Astrocyte of the hippocampus (primary cell): ENCODE data around the gene RYR2.

Experiments used
- DNase-seq: peaks from one replicate; pipeline ENCODE4 v3.0.0; 2011; ENCODE audit warnings: low read depth, low spot score

The RYR2 gene

DNA sequence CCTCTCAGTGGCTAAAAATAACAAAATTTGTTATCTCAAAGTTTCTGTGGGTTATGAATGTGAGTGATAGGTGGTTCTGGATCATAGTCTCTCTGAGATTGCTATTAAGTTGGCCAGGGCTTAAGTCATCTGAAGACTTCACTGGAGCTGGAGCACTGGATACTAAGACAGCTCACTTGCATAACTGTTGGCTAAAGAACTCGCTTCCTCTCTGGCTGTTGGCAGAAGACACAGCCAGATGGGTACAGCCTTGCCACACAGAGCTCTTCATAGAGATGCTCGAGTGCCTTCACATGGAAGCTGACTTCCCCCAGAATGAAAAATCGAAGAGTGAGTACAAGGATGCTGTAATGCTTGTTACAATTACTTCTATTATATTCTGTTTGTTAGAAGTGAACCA, 514.9 kb downstream of the RYR2 start:
- DNase-seq = no peak

DNA sequence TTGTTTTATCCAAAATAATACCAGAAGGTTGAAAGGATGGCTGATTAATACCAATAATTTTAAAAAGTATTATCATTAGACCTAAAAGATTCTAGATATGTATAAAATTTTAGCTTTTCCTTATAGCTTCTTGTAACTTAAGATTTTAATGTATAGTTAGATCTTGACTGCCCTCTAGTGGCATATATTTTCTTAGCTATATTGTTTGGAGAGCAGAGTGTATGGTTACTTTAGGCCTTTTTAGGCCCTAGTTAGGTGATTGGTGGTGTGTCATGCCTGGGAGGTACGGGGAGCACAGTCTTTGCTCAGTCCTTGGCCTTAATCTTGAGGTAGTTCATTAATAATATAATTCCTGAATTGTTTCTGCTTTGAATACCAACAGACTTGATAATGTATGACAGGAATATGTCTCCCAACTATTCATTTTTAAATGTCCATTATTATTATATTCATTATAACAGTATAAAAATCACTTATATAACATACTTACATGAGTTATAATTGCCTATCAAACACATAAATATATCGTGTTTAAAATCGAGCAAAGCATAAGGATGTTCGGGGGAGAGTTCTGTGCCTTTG, 520.3 kb downstream of the RYR2 start:
- peak; percentile 56 for DNase-seq

DNA sequence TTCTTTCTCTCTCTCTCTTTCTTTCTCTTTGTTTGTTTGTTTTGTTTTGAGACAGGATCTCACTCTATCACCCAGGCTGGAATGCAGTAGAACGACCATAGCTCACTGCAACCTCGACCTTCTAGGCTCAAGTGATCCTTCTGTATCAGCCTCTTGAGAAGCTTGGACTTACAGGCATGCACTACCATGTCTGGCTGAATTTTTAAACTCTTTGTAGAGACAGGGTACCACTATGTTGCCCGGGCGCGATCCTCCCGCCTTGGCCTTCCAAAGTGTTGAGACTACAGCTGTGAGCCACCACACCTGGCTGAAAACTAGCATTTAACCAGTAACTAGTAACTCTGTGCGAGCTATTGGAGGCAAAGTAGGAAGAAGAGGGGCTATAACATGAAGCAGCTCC, 523.3 kb downstream of the RYR2 start:
- DNase-seq = no peak

DNA sequence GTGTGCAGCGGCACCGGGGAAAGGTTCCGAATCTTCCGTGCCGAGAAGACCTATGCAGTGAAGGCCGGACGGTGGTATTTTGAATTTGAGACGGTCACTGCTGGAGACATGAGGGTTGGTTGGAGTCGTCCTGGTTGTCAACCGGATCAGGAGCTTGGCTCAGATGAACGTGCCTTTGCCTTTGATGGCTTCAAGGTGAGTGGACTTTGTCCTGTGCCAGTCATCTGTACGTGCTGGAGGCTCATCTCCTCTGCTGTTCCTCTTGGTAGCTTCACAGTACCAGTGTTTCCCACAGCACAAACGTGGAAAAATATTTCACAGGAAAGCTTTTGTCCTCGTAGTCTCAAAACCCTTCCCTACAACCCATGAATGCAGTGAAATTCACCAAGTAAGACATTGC, 524.6 kb downstream of the RYR2 start:
- DNase-seq = no peak

DNA sequence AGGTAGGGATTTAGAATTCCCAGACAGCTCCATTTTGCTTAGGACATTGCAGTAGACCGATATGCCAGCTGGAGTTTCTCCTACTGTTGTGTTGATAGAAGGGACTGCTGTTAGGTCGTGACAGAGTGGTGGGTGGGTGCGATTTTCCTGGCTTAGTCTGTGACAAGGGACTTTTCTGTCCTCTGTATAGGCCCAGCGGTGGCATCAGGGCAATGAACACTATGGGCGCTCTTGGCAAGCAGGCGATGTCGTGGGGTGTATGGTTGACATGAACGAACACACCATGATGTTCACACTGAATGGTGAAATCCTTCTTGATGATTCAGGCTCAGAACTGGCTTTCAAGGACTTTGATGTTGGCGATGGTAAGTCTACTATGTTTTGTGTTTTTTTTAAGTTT, 527.0 kb downstream of the RYR2 start:
- no peak for DNase-seq

DNA sequence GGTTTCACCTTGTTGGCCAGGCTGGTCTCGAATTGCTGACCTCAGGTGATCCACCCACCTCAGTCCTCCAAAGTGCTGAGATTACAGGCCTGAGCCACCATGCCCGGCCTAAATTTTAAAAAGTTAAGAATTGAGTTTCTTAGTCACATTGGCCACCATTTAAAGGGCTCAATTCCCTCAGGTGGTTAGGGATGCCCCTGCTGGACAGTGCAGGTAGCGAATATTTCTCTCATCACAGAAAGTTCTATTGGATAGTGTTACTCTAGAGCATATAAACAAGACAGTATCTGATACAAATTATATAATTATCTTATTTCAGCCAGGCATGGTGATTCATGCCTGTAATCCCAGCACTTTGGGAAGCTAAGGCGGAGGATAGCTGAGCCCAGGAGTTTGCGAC, 528.5 kb downstream of the RYR2 start:
- DNase-seq = no peak

DNA sequence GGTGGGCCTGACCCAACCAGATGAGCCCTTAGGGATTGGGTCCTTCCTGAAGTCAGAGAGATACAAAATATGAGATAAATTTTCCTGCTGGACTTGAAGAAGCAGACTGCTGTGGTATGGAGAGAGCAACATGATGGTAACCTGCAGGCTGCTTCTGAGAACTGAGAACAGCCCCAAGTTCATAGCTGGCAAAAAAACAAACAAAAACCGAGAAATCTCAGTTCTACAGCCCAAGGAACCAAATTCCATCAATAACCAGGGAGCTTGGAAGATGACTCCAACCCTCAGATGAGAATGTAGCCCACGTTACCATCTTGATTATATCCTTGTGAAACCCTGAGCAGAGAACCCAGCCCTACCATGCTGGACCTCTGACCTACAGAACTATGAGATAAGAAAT, 532.6 kb downstream of the RYR2 start:
- no peak for DNase-seq

DNA sequence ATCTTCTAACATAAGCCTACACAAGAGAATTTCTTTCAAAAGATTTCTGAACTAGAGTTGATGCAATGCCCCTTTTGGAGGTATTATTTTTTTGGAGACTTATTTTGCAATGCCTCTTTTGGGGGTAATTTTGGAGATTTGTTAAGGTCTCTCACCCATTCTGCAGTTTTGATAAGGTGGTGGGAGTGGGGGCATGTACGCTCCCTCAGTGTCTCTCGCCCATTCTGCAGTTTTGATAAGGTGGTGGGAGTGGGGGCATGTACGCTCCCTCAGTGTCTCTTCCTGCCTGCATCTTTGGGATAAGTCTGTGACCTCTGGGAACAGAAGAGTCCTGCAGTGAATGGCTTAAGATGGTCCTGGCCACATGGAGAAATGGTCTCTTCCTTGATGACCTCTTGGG, 536.6 kb downstream of the RYR2 start:
- DNase-seq = no peak

DNA sequence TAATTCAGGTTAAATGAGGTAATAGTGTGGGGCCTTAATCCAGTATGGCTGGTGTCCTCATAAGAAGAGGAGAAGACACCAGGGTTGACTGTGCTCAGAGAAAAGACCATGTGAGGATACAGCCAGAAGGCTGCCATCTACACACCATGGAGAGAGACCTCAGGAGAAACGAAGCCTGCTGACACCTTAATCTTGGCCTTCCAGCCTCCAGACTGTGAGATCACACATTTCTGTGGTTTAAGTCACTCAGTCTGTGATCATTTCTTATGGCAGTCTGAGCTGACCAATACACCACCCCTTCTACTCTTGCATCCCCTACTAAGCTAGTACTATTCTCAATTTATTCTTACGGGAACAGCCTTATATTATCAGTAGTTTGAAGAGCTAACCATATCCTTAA, 538.7 kb downstream of the RYR2 start:
- no peak for DNase-seq

DNA sequence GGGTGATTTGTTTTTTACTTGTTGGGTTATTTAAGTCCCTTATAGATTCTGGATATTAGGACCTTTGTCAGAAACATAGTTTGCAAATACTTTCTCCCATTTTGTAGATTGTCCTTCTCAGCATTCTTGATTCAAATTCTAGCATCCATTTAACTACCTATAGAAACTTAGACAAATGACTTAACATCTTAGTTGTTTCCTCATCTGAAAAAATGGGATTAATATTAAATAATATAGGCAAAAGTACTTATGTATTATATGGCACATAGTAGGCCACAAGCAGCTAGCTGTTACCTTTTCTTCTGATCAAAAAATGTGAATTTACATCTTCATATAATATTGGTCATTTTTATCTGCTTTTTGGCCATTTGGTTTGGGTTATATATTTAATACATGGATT, 541.3 kb downstream of the RYR2 start:
- DNase-seq = no peak

DNA sequence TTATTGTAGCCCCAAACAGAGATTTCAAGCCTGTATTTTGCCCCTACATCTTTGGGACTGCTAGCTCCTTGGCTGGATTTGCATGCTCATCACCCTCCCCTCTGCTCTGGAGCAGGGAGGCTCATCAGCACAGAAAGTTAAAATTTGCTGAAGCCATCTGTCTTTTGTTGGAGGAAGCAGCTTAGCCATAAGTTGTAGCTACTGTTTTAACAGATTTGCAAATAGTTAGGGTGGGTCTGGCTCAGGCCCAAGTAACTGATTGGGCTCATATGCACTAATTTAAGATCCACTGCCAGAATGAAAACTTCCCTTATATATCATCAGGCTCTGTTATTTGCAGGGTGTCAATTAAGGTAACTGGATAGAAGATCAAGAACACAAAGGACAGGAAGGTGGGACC, 541.8 kb downstream of the RYR2 start:
- DNase-seq = no peak

DNA sequence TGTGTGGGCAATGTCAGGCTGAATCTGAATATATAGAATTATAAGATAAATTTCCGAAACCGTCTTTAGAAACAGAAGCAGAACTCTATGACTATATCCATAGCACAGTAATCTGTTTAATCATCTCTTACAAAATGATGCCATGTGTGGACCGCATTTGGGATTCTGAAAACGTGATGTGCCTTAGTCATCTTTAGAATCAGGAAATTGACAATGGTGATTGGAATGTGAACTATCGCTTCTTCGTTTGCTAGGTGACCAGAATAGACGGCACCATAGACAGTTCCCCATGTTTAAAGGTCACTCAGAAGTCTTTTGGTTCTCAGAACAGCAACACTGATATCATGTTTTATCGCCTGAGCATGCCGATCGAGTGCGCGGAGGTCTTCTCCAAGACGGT, 548.4 kb downstream of the RYR2 start:
- DNase-seq = no peak

DNA sequence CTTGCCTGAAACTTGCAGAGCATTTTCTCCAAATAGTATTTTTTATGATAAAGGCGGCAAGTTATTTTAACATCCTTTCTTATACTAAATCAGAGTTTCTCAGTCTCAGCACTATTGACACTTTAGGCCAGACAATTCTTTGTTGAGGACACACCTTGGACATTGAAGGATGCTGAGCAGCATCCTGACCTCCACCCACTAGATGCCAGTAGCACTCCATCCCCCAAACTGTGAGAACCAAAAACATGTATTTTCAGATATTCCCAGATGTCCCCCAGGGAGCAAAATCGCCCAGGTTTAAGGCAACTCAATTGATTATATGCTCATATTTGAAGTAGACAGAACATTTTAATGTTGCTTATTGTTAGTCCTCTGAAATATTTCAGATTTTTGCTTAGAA, 549.4 kb downstream of the RYR2 start:
- no peak for DNase-seq

DNA sequence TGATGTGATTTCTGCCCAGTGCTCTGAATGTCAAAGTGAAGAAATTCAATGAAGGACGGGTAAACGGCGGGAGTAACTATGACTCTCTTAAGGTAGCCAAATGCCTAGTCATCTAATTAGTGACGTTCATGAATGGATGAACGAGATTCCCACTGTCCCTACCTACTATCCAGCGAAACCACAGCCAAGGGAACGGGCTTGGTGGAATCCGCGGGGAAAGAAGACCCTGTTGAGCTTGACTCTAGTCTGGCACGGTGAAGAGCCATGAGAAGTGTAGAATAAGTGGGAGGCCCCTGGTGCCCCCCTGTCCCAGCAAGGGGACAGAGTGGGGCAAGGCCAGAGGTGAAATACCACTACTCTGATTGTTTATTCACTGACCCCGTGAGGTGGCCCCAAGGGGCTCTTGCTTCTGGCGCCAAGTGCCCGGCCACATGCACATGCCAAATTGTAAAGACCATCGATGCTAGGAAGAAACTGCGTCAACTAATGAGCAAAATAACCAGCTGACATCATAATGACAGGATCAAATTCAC, 561.1 kb downstream of the RYR2 start:
- peak; percentile 29 for DNase-seq

DNA sequence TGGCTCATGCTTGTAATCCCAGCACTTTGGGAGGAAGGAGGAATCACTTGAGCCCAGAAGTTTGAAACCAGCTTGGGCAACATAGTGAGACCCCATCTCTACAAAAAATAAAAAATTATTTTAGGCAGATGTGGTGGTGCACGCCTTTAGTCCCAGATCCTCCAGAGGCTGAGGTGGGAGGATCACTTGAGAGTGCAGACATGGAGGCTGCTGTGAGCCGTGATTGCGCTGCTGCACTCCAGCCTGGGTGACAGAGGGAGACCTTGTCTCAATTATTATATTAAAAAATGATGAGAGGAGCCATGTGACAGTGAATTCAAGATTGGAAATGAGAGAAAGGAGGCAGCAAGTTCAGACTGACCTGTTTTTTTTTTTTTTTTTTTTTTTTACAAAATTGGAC, 566.4 kb downstream of the RYR2 start:
- DNase-seq = no peak

DNA sequence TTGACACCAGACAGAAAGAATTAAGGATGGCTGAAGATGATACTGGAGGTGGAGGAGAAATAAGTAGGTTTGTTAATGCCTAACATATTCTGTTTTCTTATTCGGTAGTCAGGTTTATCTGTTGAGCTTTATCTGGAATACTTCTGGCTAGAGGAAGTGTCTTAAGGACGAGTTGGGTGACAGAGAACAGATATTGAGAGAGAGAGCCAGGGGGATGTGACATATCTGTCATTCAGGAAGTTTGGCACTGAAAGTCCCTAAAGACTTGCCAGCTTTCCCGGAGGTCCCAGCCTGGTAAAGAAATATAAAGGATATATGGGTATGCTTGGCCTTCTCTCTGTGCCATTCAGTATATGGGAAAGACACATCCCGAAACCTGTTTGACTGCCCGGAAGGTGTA, 568.2 kb downstream of the RYR2 start:
- DNase-seq = no peak

DNA sequence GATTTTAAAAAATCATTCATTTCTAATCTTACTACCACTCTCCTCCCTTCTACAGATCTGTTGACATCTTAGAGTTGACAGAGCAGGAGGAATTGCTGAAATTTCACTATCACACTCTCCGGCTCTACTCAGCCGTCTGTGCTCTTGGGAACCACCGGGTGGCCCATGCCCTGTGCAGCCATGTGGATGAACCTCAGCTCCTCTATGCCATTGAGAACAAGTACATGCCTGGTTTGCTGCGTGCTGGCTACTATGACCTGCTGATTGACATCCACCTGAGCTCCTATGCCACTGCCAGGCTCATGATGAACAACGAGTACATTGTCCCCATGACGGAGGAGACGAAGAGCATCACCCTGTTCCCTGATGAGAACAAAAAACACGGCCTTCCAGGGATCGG, 572.0 kb downstream of the RYR2 start:
- no peak for DNase-seq

DNA sequence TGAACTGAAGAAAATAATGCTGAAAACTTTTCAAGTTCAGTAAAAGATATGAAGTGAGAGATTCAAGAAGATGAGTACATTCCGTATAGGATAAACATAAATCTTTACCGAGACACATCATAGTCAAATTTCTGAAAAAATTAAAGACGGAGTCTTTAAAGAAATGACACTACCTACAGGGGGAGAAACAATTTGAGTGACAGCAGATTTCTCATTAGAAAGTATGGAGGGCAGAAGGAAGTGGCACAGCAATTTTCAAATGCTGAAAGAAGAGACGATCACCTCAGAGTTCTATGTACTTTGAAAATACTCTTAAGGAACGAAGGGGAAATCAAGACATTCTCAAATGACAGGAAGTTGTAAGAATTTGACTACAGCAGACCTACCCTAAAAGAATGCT, 577.6 kb downstream of the RYR2 start:
- DNase-seq = no peak

DNA sequence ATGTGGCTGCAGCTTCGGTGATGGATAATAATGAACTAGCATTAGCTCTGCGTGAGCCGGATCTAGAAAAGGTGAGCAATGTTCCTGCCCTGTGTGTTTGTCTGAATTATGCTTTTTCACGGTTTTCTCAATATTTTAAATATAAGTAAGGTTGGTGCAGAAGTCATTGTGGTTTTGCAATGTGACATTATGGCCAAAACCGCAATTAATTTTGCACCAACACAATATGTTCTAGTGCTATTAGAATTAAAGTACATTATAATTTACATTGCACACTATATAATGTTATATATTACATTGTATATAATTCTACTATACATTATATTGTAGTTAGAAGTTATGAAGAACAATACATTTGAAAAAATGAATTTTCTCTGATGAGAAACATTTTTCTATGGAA, 592.9 kb downstream of the RYR2 start:
- no peak for DNase-seq

DNA sequence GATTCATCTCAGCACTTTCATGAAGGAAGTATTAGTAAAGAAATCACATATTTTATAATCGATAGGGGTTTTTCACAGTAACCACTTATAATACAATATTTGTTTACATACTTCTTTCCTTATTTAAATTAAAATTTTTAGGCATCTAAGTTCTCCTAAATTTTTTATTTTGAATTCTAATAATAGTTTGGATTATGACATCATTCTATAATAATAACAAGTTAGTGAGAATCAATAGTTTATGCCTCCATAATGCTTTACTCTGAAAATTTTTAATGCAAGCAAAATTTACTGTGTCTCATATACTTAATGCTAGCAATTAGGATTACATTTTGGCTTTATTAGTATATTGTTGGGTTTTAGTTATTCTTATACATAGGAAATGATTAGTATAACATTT, 596.6 kb downstream of the RYR2 start:
- no peak for DNase-seq

DNA sequence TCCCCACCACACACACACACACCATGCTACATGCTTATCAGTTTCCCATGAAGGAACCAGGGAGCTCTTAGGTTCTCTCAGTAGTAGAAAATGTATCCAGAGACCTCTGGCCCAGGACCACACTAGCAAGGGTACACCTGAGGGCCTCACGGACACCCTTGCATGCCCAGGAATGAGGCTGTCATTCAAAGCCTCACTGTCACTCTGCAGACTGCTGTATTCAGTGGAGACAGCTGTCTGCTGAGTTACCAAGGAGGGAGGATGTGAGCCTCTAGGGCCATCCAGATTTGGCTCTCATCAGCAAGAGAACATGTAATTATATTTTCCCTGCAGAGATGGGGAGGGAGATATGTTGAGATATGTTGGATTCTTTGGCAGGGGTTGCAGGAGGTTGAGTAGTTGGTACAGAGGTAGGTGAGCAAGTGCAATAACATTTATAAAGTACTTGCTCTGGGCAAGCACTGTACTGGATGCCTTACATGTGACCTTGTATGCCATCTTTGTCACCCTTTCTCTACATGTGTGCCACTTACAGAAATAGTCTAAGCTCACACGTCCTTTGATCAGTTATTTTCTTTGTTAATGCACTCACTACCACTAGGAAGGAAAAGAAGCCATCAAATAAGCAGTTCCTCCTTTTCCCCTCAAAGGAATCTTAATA, 598.2 kb downstream of the RYR2 start:
- DNase-seq = no peak

DNA sequence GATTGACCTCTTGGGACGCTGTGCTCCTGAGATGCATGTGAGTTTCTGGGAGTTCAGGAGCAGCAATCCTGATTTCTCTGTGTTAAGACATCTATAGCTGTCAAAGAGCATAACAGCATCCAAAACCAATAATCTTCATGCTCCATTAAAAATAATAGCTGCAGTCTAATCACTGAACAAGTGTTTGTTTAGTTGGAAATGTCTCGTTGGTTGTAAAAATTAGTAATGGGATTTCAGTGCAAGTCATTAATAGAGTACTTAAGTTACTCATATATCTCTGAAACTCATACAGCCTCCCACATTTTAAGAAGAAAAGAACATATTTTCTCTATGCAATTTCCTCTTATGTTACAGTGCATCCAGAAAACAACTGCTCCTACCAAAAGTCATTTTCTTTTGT, 599.0 kb downstream of the RYR2 start:
- no peak for DNase-seq

DNA sequence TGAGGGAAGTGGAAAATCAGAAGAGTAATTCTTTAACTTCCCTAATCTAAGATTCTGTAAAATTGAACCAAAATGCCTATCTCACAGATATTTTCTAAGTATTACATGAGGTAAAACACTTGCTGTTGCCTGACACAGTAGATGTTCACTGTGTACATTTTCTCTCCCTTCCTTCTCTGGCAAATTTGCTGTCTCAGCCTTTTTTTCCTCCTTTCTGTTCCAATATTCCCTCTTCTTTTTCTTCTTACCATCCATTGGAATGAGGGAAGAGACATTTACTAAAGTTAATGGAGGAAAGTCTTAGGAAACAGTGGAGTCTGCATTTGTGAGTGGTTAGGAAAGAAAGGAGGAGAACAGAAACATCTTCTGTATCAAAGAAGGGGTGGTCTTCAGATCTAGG, 608.8 kb downstream of the RYR2 start:
- DNase-seq = no peak

DNA sequence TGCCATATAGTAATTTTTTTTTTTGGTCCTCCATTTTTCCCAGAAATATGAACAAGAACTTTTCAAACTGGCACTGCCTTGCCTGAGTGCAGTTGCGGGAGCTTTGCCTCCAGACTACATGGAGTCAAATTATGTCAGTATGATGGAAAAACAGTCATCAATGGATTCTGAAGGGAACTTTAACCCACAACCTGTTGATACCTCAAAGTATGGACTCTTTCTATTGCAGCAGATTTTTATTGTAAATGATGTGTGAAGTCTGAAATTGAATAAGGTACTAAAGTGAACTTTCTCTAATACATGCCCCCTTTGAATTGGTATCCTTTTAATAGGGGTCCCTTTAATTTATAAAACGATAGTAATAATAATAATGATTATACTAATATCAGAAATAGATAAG, 613.8 kb downstream of the RYR2 start:
- no peak for DNase-seq
